Measurements from ENCODE around the gene MYCN.

DNA sequence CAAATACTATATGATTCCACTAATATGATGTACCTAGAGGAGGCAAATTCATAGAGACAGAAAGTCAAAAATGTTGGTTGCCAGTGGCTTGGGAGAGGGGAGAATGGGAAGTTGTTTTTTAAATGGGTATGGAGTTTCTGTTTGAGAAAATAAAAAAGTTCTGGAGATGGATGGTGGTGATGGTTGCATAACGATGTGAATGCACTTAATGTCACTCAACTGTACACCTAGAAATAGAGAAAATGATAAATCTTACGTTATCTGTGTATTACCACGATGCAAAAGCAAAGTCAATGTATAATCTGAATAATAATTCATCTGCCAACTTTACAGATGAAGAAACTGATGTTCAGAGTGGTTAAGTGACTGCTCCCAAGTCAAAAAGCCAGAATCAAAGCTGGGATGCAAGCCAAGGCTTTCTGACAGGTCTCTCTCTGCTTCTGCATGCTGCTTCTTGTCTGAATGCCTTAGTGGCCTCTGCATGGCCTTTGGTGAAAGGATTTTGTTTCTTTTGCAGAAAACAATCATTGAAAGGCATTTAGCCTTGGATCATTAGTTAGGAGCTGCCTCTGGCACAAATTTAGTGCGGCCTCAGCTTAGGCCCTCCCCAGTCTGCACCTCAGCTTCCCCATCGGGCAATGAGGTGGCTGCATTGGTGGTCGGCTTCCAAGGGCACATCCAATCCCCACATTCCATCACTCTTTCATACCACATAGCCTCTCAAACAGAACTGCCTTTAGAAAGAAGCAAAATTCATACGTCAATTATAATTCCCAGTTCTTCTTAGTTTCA, 46.5 kb upstream of the MYCN start:
- no peak for TF ChIP-seq BHLHE40 (IDR thresholded peaks at IDR 0.05; ENCODE audit: borderline replicate concordance)
- TF ChIP-seq FOXK2 (IDR thresholded peaks at IDR 0.05): no peak
- TF ChIP-seq TARDBP (IDR thresholded peaks at IDR 0.05): no peak
- no peak for TF ChIP-seq FOXM1 (IDR thresholded peaks at IDR 0.05; ENCODE audit: borderline replicate concordance)
- no peak for TF ChIP-seq SP1 (IDR thresholded peaks at IDR 0.05)
- TF ChIP-seq HDGF (IDR thresholded peaks at IDR 0.05; ENCODE audit: borderline replicate concordance): no peak
- TF ChIP-seq ZNF384 (IDR thresholded peaks at IDR 0.05): no peak
